IMR-90 (cell line): ENCODE results near the gene KCNK3. TPM values are rescaled to one million over a fixed set of nuclear protein-coding genes. Genes with fewer than 3 reads are reported as not detected.
"Not testable (repeated sequence)": the region's sequence is repeated elsewhere in the genome, so short reads cannot be mapped to it uniquely, and the experiment has no call there.

Experiments used
- ATAC-seq: fragments of 200-7000 bp; cut with Tn5 transposase; 2 replicates; pipeline ENCODE4 v1.9.1; 2020; ENCODE audit warnings: low read depth, mild to moderate bottlenecking, moderate library complexity
- BruUV-seq: library from RNA; stranded (reverse); fragments of 400-500 nt; replicated peaks from 2 replicates; lab custom pipeline; 2021; lab: Mats Ljungman, UMichigan
- CTCF ChIA-PET: fragments of 300-600 bp; formaldehyde crosslinking; extraction: SDS; loops from one replicate; lab custom pipeline; 2021; ENCODE audit warnings: antibody characterized with exemption; lab: Yijun Ruan, JAX
- POLR2A ChIA-PET: fragments of 300-600 bp; sonication (Branson Sonifier 250); formaldehyde crosslinking; loops from one replicate; lab custom pipeline; 2022; ENCODE audit warnings: antibody characterized with exemption; ENCODE audit not compliant: unreplicated experiment; lab: Charles Lee
- DNase-seq: peaks from one replicate; pipeline ENCODE4 v3.0.0; 2013
- H2AFZ ChIP-seq: replicated peaks from 2 replicates; pipeline ENCODE3; 2013; ENCODE audit warnings: low read length, mild to moderate bottlenecking; ENCODE audit not compliant: poor library complexity
- H2AK5ac ChIP-seq: 2 replicates; pipeline ENCODE4 v1.6.1; 2013; ENCODE audit warnings: low read depth, low read length, inconsistent platforms
- H2AK9ac ChIP-seq: replicated peaks from 2 replicates; pipeline ENCODE3; 2013; ENCODE audit warnings: mild to moderate bottlenecking, low read depth, low read length, moderate library complexity; ENCODE audit not compliant: poor library complexity
- H2BK120ac ChIP-seq: 2 replicates; pipeline ENCODE4 v1.6.1; 2013; ENCODE audit warnings: low read depth, low read length, inconsistent platforms
- H2BK15ac ChIP-seq: 3 replicates; pipeline ENCODE4 v1.6.1; 2013; ENCODE audit warnings: low read depth, low read length, inconsistent platforms
- H2BK20ac ChIP-seq: 2 replicates; pipeline ENCODE4 v1.6.1; 2013; ENCODE audit warnings: low read depth, mild to moderate bottlenecking, inconsistent platforms, low read length, moderate library complexity
- H2BK5ac ChIP-seq: 2 replicates; pipeline ENCODE4 v1.6.1; 2013; ENCODE audit warnings: mild to moderate bottlenecking, low read depth, low read length, inconsistent platforms; ENCODE audit not compliant: poor library complexity, severe bottlenecking
- H3K14ac ChIP-seq: replicated peaks from 2 replicates; pipeline ENCODE4 v1.6.1; 2013; ENCODE audit warnings: low read depth, low read length, inconsistent platforms
- H3K18ac ChIP-seq: 2 replicates; pipeline ENCODE4 v1.6.1; 2013; ENCODE audit warnings: low read depth, low read length, control low read depth
- H3K23ac ChIP-seq: 2 replicates; pipeline ENCODE4 v1.6.1; 2013; ENCODE audit warnings: low read depth, low read length, inconsistent platforms
- H3K27ac ChIP-seq: 2 replicates; pipeline ENCODE4 v1.5.1; 2013; ENCODE audit warnings: mild to moderate bottlenecking, control low read depth, low read length; ENCODE audit not compliant: insufficient read depth
- H3K27me3 ChIP-seq: 2 replicates; pipeline ENCODE4 v1.6.1; 2013; ENCODE audit warnings: low read length; ENCODE audit not compliant: control insufficient read depth, insufficient read depth
- H3K36me3 ChIP-seq: 2 replicates; pipeline ENCODE4 v1.6.1; 2013; ENCODE audit warnings: low read length, mixed read lengths; ENCODE audit not compliant: control insufficient read depth, insufficient read depth
- H3K4ac ChIP-seq: 2 replicates; pipeline ENCODE4 v1.6.1; 2013; ENCODE audit warnings: low read depth, low read length, inconsistent platforms
- H3K4me1 ChIP-seq: 2 replicates; pipeline ENCODE4 v1.6.1; 2013; ENCODE audit warnings: low read length, mixed read lengths; ENCODE audit not compliant: control insufficient read depth, insufficient read depth
- H3K4me2 ChIP-seq: 2 replicates; pipeline ENCODE4 v1.6.1; 2013; ENCODE audit warnings: low read depth, mild to moderate bottlenecking, control low read depth, low read length, moderate library complexity
- H3K4me3 ChIP-seq: 2 replicates; pipeline ENCODE4 v1.5.1; 2013; ENCODE audit warnings: low read depth, mild to moderate bottlenecking, control low read depth, low read length, moderate library complexity; ENCODE audit not compliant: insufficient read depth
- H3K56ac ChIP-seq: 2 replicates; pipeline ENCODE4 v1.6.1; 2013; ENCODE audit warnings: low read length, inconsistent platforms; ENCODE audit not compliant: insufficient read depth; ENCODE audit errors: extremely low read depth
- H3K79me1 ChIP-seq, 2 experiments: 2 replicates each; pipeline ENCODE4 v1.6.1; 2013; ENCODE audit warnings: low read length in 2 of 2, inconsistent platforms in 1 of 2, low read depth in 1 of 2
- H3K9ac ChIP-seq: 2 replicates; pipeline ENCODE4 v1.6.1; 2013; ENCODE audit warnings: low read depth, low read length, control low read depth
- H3K9me1 ChIP-seq: 2 replicates; pipeline ENCODE4 v1.6.1; 2013; ENCODE audit warnings: low read length, inconsistent platforms; ENCODE audit not compliant: insufficient read depth
- H3K9me3 ChIP-seq: 2 replicates; pipeline ENCODE4 v1.6.1; 2013; ENCODE audit warnings: low read length; ENCODE audit not compliant: control insufficient read depth, insufficient read depth
- H4K20me1 ChIP-seq: 2 replicates; pipeline ENCODE4 v1.6.1; 2013; ENCODE audit warnings: low read length, inconsistent platforms; ENCODE audit not compliant: insufficient read depth
- H4K5ac ChIP-seq: 2 replicates; pipeline ENCODE4 v1.6.1; 2013; ENCODE audit warnings: mild to moderate bottlenecking, low read depth, low read length, control low read depth
- H4K8ac ChIP-seq, 2 experiments: 2 replicates each; pipeline ENCODE4 v1.6.1; 2013; ENCODE audit warnings: low read depth in 2 of 2, low read length in 2 of 2, control low read depth in 1 of 2, inconsistent platforms in 1 of 2
- H4K91ac ChIP-seq: 2 replicates; pipeline ENCODE4 v1.6.1; 2013; ENCODE audit warnings: low read depth, low read length, inconsistent platforms; ENCODE audit not compliant: insufficient read depth
- MAFK ChIP-seq: IDR thresholded peaks from 2 replicates; pipeline ENCODE4 v1.6.1; 2012; ENCODE audit warnings: low read depth, low read length, improper control_type of control experiment
- MAZ ChIP-seq: IDR thresholded peaks from 2 replicates; pipeline ENCODE4 v1.6.1; 2012; ENCODE audit warnings: low read depth, mild to moderate bottlenecking, low read length, improper control_type of control experiment, moderate library complexity, borderline replicate concordance
- MXI1 ChIP-seq: IDR thresholded peaks from 2 replicates; pipeline ENCODE4 v1.6.1; 2012; ENCODE audit warnings: low read depth, mild to moderate bottlenecking, low read length, moderate library complexity, borderline replicate concordance
- NFE2L2 ChIP-seq: fragments of 150-350 bp; IDR thresholded peaks from 2 replicates; pipeline ENCODE4 v1.6.1; 2016; ENCODE audit warnings: low read depth, mild to moderate bottlenecking, low read length
- POLR2A ChIP-seq: IDR thresholded peaks from 2 replicates; pipeline ENCODE4 v1.6.1; 2012; ENCODE audit warnings: mild to moderate bottlenecking, low read depth, low read length
- RAD21 ChIP-seq: IDR thresholded peaks from 2 replicates; pipeline ENCODE4 v1.6.1; 2012; ENCODE audit warnings: low read length, improper control_type of control experiment
- WGBS, 2 experiments: methylation state at CpG; one replicate each; pipeline versions ENCODE4 v1.1.5 to v1.1.7; 2013; ENCODE audit warnings: missing lambda C conversion rate in 2 of 2; ENCODE audit not compliant: insufficient read length in 1 of 2; ENCODE audit errors: extremely low coverage in 2 of 2; 5-methylcytosine and 5-hydroxymethylcytosine counted together
- dilution Hi-C: fragments of 300-500 bp; cut with HindIII; formaldehyde crosslinking; loops from one replicate; pipeline ENCODE4 v1.14.3; 2018; ENCODE audit warnings: low sequenced_read_pairs; ENCODE audit not compliant: unreplicated experiment
- in situ Hi-C: fragments of 300-500 bp; cut with MboI; formaldehyde crosslinking; loops from 3 replicates; pipeline ENCODE4 v1.14.3; 2019; ENCODE audit warnings: low sequenced_read_pairs, inconsistent platforms, mixed read lengths
- intact Hi-C: fragments of 100-400 bp; cut with micrococcal nuclease; formaldehyde crosslinking; loops from 2 replicates; pipeline ENCODE4 v1.10.0; 2022
- polyA plus RNA-seq, 3 experiments: library from polyadenylated mRNA; depleted of rRNA; stranded (reverse); fragments of >200 nt; gene quantifications; 2 replicates each; pipeline ENCODE4 v1.2.3, GENCODE V29; 2012; ENCODE audit warnings: low replicate concordance in 1 of 3
- total RNA-seq: library from RNA; depleted of rRNA; stranded (reverse); fragments of >200 nt; gene quantifications from 2 replicates; pipeline ENCODE4 v1.2.3, GENCODE V29; 2012

Gene KCNK3
- total and polyA plus RNA-seq, 2 of the 4 experiments (the other 2 are of a cell fraction), result under 0.01 to 0.03 TPM

- no peak for TF ChIP-seq MAZ
Measured at GRCh38 chr2:26653207-26654060, 39.1 kb upstream of the KCNK3 start (continued).

- BruUV-seq, result no TSS peak
- H3K4me2 ChIP-seq, result no peak overlapping the region
- no peaks in the 10 kb centered on the region for H3K36me3 ChIP-seq
- ATAC-seq, result no peak
- no peak overlapping the region for H2BK20ac ChIP-seq
- no peak overlapping the region for H2AK9ac ChIP-seq
- no peak overlapping the region for H3K18ac ChIP-seq
- no peak overlapping the region for H4K91ac ChIP-seq
- POLR2A ChIA-PET, result no interaction called here
- no peak overlapping the region for H2AFZ ChIP-seq
- no peak overlapping the region for H2BK5ac ChIP-seq
- peaks cover 2% of the 10 kb centered on the region; the same call in 1 of the 2 replicates for H3K4me1 ChIP-seq
- H2BK120ac ChIP-seq, result no peak overlapping the region
- no peaks in the 10 kb centered on the region for H3K79me1 ChIP-seq
- no peak overlapping the region for H3K4ac ChIP-seq
- H3K23ac ChIP-seq, result no peak overlapping the region
- H3K27me3 ChIP-seq, result peaks cover 41% of the 10 kb centered on the region
- no peak for TF ChIP-seq MXI1
- TF ChIP-seq POLR2A, result no peak
- TF ChIP-seq MAZ, result no peak
- TF ChIP-seq MAFK, result no peak
- TF ChIP-seq NFE2L2, result no peak
- no peak for TF ChIP-seq RAD21
- in situ Hi-C loops (no loop called here), intact Hi-C loops (no loop called here), dilution Hi-C loops (no loop called here)
- no peak overlapping the region for H2AK5ac ChIP-seq
- DNase-seq, result no peak
- H3K14ac ChIP-seq, result no peak overlapping the region
- no peaks in the 10 kb centered on the region for H3K9me1 ChIP-seq
- H2BK15ac ChIP-seq, result no peak overlapping the region
- H4K5ac ChIP-seq, result no peak overlapping the region
- H3K9me3 ChIP-seq, result peaks cover 3% of the 10 kb centered on the region
- CTCF ChIA-PET, result no interaction called here
- no peaks in the 10 kb centered on the region for H4K20me1 ChIP-seq
- no peak overlapping the region for H3K9ac ChIP-seq
- WGBS, 2 experiments, result no CpG with 5 or more reads among the region's 3 CpGs
- no peak overlapping the region for H4K8ac ChIP-seq
- H3K27ac ChIP-seq, result no peak overlapping the region
- H3K56ac ChIP-seq, result no peak overlapping the region
- H3K4me3 ChIP-seq, result no peak overlapping the region
Measured at GRCh38 chr2:26654061-26654340, 38.5 kb upstream of the KCNK3 start.

- H3K23ac ChIP-seq, H2BK20ac ChIP-seq, H3K9me3 ChIP-seq, H3K14ac ChIP-seq, H3K4me1 ChIP-seq, H3K27ac ChIP-seq, H3K18ac ChIP-seq, H3K9ac ChIP-seq, ATAC-seq, dilution Hi-C loops, H4K20me1 ChIP-seq, H3K4me3 ChIP-seq, CTCF ChIA-PET, H4K5ac ChIP-seq, H2AK9ac ChIP-seq, POLR2A ChIA-PET, H2BK5ac ChIP-seq, BruUV-seq, H3K79me1 ChIP-seq, H2AFZ ChIP-seq, H3K4me2 ChIP-seq, H3K56ac ChIP-seq, H2BK120ac ChIP-seq, H2AK5ac ChIP-seq, H3K36me3 ChIP-seq, H4K91ac ChIP-seq, H4K8ac ChIP-seq, DNase-seq, intact Hi-C loops, H3K4ac ChIP-seq, in situ Hi-C loops, H2BK15ac ChIP-seq, H3K9me1 ChIP-seq: not testable (repeated sequence)
- H3K27me3 ChIP-seq, result peaks cover 33% of the 10 kb centered on the region
- 83% methylated on average over 1 of the region's 1 CpG; no CpG with 5 or more reads in 1 of the 2 experiments for WGBS, 2 experiments
Measured at GRCh38 chr2:26655120-26655519, 37.4 kb upstream of the KCNK3 start.
